ENCODE results near the gene KCNH5. TPM values are rescaled to one million over a fixed set of nuclear protein-coding genes. Genes with fewer than 3 reads are reported as not detected.

The KCNH5 gene
- total RNA-seq, 1 donor, result under 0.01 TPM

GRCh38 chr14:62745496-62745895 lies 299.8 kb downstream of the KCNH5 start:
- no peak for DNase-seq (ENCODE audit: low read depth)
- TF ChIP-seq, protein P1, sequence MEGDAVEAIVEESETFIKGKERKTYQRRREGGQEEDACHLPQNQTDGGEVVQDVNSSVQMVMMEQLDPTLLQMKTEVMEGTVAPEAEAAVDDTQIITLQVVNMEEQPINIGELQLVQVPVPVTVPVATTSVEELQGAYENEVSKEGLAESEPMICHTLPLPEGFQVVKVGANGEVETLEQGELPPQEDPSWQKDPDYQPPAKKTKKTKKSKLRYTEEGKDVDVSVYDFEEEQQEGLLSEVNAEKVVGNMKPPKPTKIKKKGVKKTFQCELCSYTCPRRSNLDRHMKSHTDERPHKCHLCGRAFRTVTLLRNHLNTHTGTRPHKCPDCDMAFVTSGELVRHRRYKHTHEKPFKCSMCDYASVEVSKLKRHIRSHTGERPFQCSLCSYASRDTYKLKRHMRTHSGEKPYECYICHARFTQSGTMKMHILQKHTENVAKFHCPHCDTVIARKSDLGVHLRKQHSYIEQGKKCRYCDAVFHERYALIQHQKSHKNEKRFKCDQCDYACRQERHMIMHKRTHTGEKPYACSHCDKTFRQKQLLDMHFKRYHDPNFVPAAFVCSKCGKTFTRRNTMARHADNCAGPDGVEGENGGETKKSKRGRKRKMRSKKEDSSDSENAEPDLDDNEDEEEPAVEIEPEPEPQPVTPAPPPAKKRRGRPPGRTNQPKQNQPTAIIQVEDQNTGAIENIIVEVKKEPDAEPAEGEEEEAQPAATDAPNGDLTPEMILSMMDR (IDR thresholded peaks at IDR 0.05; ENCODE audit: insufficient read depth, low read depth, low read length), result no peak

GRCh38 chr14:62743560-62743959 lies 301.7 kb downstream of the KCNH5 start:
- H3K4me3 ChIP-seq (ENCODE audit: low read depth, low read length), result no peak overlapping the region
- DNase-seq (ENCODE audit: low read depth), result no peak
- TF ChIP-seq, protein P1 (IDR thresholded peaks at IDR 0.05; ENCODE audit: insufficient read depth, low read depth, low read length), result no peak

More at GRCh38 chr14:62745496-62745895, 299.8 kb downstream of the KCNH5 start:
- no peak overlapping the region for H3K4me3 ChIP-seq (ENCODE audit: low read depth, low read length)

- TF ChIP-seq, protein P1 (IDR thresholded peaks at IDR 0.05; ENCODE audit: insufficient read depth, low read depth, low read length), result no peak
- H3K4me3 ChIP-seq (ENCODE audit: low read depth, low read length), result no peak overlapping the region
- no peak for DNase-seq (ENCODE audit: low read depth)
These were observed 302.1 kb downstream of the KCNH5 start for GRCh38 chr14:62743118-62743517.

DNA sequence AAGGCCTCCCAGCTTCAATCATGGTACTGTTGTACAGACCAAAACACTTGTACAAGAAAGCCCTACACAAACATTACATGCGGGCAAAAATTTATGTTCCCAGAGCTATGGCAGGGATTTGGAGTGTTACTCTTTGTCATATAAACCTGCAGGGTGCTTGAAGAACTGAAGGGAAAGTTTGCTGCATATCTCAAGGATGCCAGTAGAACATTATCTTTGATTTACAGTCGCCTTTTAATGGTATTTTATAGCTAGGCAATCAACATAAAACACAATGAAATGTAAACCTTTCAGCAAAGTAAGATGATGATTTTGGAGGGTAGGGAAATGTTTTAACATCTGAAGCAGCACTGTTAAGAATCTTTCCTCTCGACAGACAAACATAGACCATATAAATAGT lies 305.6 kb downstream of the KCNH5 start:
- TF ChIP-seq, protein P1 (IDR thresholded peaks at IDR 0.05; ENCODE audit: insufficient read depth, low read depth, low read length), result no peak
- H3K4me3 ChIP-seq (ENCODE audit: low read depth, low read length), result no peak overlapping the region
- DNase-seq (ENCODE audit: low read depth), result no peak

DNA sequence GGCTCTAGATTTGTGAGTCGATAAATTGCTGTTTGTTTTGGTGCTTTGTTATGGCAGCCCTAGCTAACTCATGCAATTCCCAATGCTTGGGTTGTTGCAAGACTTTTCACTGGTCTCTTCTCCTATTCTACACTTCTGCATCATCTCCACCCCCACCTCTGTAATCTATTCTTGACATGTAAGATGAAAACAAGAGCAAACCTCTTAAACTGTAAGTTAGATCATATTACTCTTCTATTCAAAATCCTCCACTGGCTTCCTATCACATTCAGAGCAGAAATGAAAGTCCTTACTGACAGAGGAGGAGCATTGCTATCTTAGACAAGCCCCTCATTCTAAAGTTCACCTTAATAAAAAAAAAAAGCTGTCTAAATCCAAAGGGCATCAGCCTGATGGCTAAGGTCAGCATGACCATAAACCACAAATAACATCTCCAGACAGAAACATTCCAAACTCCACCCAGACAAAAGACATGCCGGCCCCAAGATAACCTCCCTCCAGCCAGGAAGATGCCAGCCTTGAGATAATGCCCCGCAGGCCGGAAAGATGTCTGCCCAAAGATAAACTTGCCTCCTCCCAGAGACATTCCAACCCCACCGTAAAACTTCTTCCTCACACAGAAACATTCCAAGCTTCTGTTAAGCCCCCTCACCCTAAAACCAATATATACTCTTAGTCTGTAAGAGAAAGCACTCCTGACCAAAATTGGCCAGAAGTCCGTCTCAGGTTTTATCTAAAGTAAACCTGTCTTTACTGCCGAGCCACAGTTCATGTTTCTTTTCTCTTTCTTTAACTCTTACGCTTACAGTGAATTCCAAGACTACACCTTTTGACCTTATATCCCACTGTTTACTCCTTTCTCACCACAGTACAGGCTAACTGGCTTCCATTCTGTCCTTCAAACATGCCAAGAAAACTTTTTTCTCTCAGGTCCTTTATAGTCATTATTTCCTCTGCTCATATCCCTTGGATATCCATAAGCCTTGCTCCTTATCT lies 308.9 kb downstream of the KCNH5 start:
- TF ChIP-seq, protein P1 (IDR thresholded peaks at IDR 0.05; ENCODE audit: insufficient read depth, low read depth, low read length), result no peak
- peak; percentile 7 for DNase-seq (ENCODE audit: low read depth)
- H3K4me3 ChIP-seq (ENCODE audit: low read depth, low read length), result no peak overlapping the region

GRCh38 chr14:62734831-62735230 lies 310.4 kb downstream of the KCNH5 start:
- DNase-seq (ENCODE audit: low read depth), result no peak
- TF ChIP-seq, protein P1 (IDR thresholded peaks at IDR 0.05; ENCODE audit: insufficient read depth, low read depth, low read length), result no peak

More at GRCh38 chr14:62734831-62735230, 310.4 kb downstream of the KCNH5 start:
- H3K4me3 ChIP-seq (ENCODE audit: low read depth, low read length), result no peak overlapping the region

Data from fibroblast of villous mesenchyme (primary cell).